K562 (cell line): Measurements from ENCODE around the gene PIGT. TPM values are rescaled to one million over a fixed set of nuclear protein-coding genes. Genes with fewer than 3 reads are reported as not detected.

ENCODE experiments used
- ATAC-seq: fragments of 200-7000 bp; cut with Tn5 transposase; 3 replicates; pipeline ENCODE4 v1.9.1; 2020; ENCODE audit warnings: moderate library complexity
- BruUV-seq: library from RNA; stranded (reverse); fragments of 400-500 nt; replicated peaks from 2 replicates; lab custom pipeline; 2021; lab: Mats Ljungman, UMichigan
- CTCF ChIA-PET: fragments of 300-600 bp; formaldehyde crosslinking; extraction: SDS; loops from one replicate; lab custom pipeline; 2021; ENCODE audit warnings: low intra/inter-chr PET ratio; lab: Yijun Ruan, JAX
- POLR2A ChIA-PET: fragments of 300-600, 350-650 bp; sonication (Branson Sonifier 250); formaldehyde crosslinking; extraction: SDS; loops from one replicate; lab custom pipeline; 2021; ENCODE audit warnings: antibody characterized with exemption, inconsistent platforms; lab: Yijun Ruan, JAX
- DNase-seq, 4 experiments: peaks; one replicate each; pipeline versions ENCODE4 v3.0.0 to v3.0.0-alpha.2; 2011 to 2018; ENCODE audit warnings: low spot score in 3 of 4, mixed read lengths in 3 of 4; ENCODE audit errors: extremely low read depth in 1 of 4
- FAIRE-seq: peaks from 2 replicates; lab custom pipeline; 2011; peaks lifted over from hg19 to GRCh38; lab: Jason Lieb, UNC
- H2AFZ ChIP-seq: 2 replicates; pipeline ENCODE4 v1.6.0; 2011; ENCODE audit warnings: low read depth, low read length, control low read depth, inconsistent platforms
- H3K27ac ChIP-seq: fragments of 200-600 bp; 3 replicates; pipeline ENCODE4 v1.8.0; 2011; ENCODE audit warnings: low read depth, mild to moderate bottlenecking, control low read depth, inconsistent platforms, low read length, moderate library complexity, mixed read lengths; ENCODE audit errors: extremely low read depth
- H3K27me3 ChIP-seq, 2 experiments: fragments of 300-600 bp in 1 of 2; 2 replicates in 1 of 2; 3 replicates in 1 of 2; pipeline versions ENCODE4 v1.6.0 to v1.8.0; 2011; ENCODE audit warnings: inconsistent platforms in 2 of 2, low read length in 2 of 2, mild to moderate bottlenecking in 1 of 2, mixed read lengths in 1 of 2, moderate library complexity in 1 of 2; ENCODE audit not compliant: control insufficient read depth in 2 of 2, insufficient read depth in 2 of 2
- H3K36me3 ChIP-seq: fragments of 300-600 bp; 3 replicates; pipeline ENCODE4 v1.8.0; 2011; ENCODE audit warnings: mild to moderate bottlenecking, low read length, inconsistent platforms; ENCODE audit not compliant: control insufficient read depth, insufficient read depth
- H3K4me1 ChIP-seq, 2 experiments: fragments of 200-600 bp in 1 of 2; replicated peaks in 1 of 2; 2 replicates in 1 of 2; 3 replicates in 1 of 2; pipeline versions ENCODE4 v1.5.1 to v1.8.0; 2011; ENCODE audit warnings: inconsistent platforms in 2 of 2, low read length in 2 of 2, mild to moderate bottlenecking in 1 of 2, mixed read lengths in 1 of 2, moderate library complexity in 1 of 2; ENCODE audit not compliant: control insufficient read depth in 2 of 2, insufficient read depth in 2 of 2
- H3K4me2 ChIP-seq: 2 replicates; pipeline ENCODE4 v1.6.1; 2011; ENCODE audit warnings: low read length, control low read depth, inconsistent platforms, mixed read lengths; ENCODE audit not compliant: insufficient read depth
- H3K4me3 ChIP-seq: fragments of 200-600 bp; sonication (generic), shearing (Covaris generic); 2 replicates; pipeline ENCODE4 v1.5.1; 2016; ENCODE audit warnings: control low read depth, inconsistent platforms
- H3K79me2 ChIP-seq: fragments of 200-600 bp; 3 replicates; pipeline ENCODE4 v1.8.0; 2011; ENCODE audit warnings: low read length, inconsistent platforms; ENCODE audit not compliant: control insufficient read depth, insufficient read depth
- H3K9ac ChIP-seq, 2 experiments: 2 replicates each; pipeline versions ENCODE4 v1.6.0 to v1.6.1; 2011; ENCODE audit warnings: low read depth in 2 of 2, low read length in 2 of 2, control low read depth in 1 of 2, inconsistent platforms in 1 of 2, mild to moderate bottlenecking in 1 of 2, mixed read lengths in 1 of 2; ENCODE audit not compliant: insufficient read depth in 1 of 2
- H3K9me1 ChIP-seq: one replicate; pipeline ENCODE4 v1.6.0; 2011; ENCODE audit warnings: inconsistent platforms, mild to moderate bottlenecking, low read length, moderate library complexity; ENCODE audit not compliant: control insufficient read depth, insufficient read depth
- H3K9me3 ChIP-seq: replicated peaks from 2 replicates; pipeline ENCODE4 v1.5.1; 2011; ENCODE audit warnings: low read depth, low read length, inconsistent platforms; ENCODE audit not compliant: control insufficient read depth, insufficient read depth
- H4K20me1 ChIP-seq: replicated peaks from 2 replicates; pipeline ENCODE4 v1.6.1; 2011; ENCODE audit warnings: low read length, inconsistent platforms, mixed read lengths; ENCODE audit not compliant: control insufficient read depth, insufficient read depth
- CBFA2T2 ChIP-seq: fragments of 450-650 bp; conservative IDR thresholded peaks from 2 replicates; pipeline ENCODE4 v1.6.1; 2017; ENCODE audit warnings: mild to moderate bottlenecking
- HDAC3 ChIP-seq: fragments of 450-650 bp; IDR thresholded peaks from 2 replicates; pipeline ENCODE4 v1.6.1; 2018; ENCODE audit warnings: borderline replicate concordance, mild to moderate bottlenecking, moderate library complexity; ENCODE audit not compliant: partially characterized antibody
- SREBF2 ChIP-seq: sonication (generic); formaldehyde crosslinking; IDR thresholded peaks from 2 replicates; pipeline ENCODE4 v1.4.0; 2020; ENCODE audit warnings: mild to moderate bottlenecking, missing genetic modification reagents
- ZNF785 ChIP-seq: fragments of 250-450 bp; sonication (Bioruptor Pico); IDR thresholded peaks from 2 replicates; pipeline ENCODE4 v1.4.0; 2020; ENCODE audit warnings: mild to moderate bottlenecking
- ZSCAN32 ChIP-seq: fragments of 450-650 bp; formaldehyde crosslinking; IDR thresholded peaks from 2 replicates; pipeline ENCODE4 v1.4.0; 2020; ENCODE audit warnings: mild to moderate bottlenecking, moderate library complexity
- WGBS: fragments of 100-300 bp; shearing (Covaris generic); methylation state at CpG from one replicate; pipeline ENCODE4 v1.1.6; 2016; ENCODE audit warnings: low coverage, mixed read lengths; ENCODE audit not compliant: insufficient coverage; ENCODE audit errors: missing lambda C conversion rate; 5-methylcytosine and 5-hydroxymethylcytosine counted together
- in situ Hi-C: fragments of 300-500 bp; cut with MboI; formaldehyde crosslinking; loops from 4 replicates; pipeline ENCODE4 v1.15.0; 2018; ENCODE audit warnings: inconsistent platforms, mixed read lengths
- intact Hi-C: fragments of 100-400 bp; cut with micrococcal nuclease; formaldehyde crosslinking; loops from 2 replicates; pipeline ENCODE4 v1.14.2; 2022
- polyA plus RNA-seq, 8 experiments: library from polyadenylated mRNA; depleted of rRNA in 4 of 8; stranded (reverse) in 5 of 8; unstranded in 3 of 8; fragments of >200 nt; fragmentation: Nextera tagmentation in 2 of 8; fragmentation: Illumina TruSeq in 1 of 8; extraction: Ambion mirVana in 2 of 8; extraction: Trizol in 1 of 8; gene quantifications; 2 replicates each; pipeline versions ENCODE4 v1.2.1 to v1.2.3, GENCODE V29; 2011 to 2014; ENCODE audit warnings: inconsistent platforms in 1 of 8, missing spikeins in 1 of 8
- total RNA-seq, 7 experiments: library from RNA; depleted of rRNA in 6 of 7; stranded (reverse); fragments of >200 nt in 6 of 7; fragmentation: Illumina TruSeq in 2 of 7; extraction: Trizol in 2 of 7; gene quantifications; 2 replicates each; pipeline versions ENCODE4 v1.2.1 to v1.2.3, GENCODE V29; 2011 to 2021; ENCODE audit warnings: low replicate concordance in 1 of 7
- TF ChIP-seq, protein P1 (sequence below), 3 experiments: fragments of 200-800 bp in 1 of 3; fragments of 250-450 bp in 1 of 3; fragments of 450-650 bp in 1 of 3; sonication (Bioruptor Pico) in 1 of 3; sonication (Bioruptor generic) in 1 of 3; formaldehyde crosslinking in 1 of 3; IDR thresholded peaks; 2 replicates each; pipeline versions ENCODE4 v1.6.1 to v1.8.0; 2016 to 2022; ENCODE audit warnings: mild to moderate bottlenecking in 2 of 3, missing genetic modification characterization in 2 of 3, missing compliant biosample characterization in 1 of 3, moderate library complexity in 1 of 3

The PIGT gene
- total and polyA plus RNA-seq, 9 of the 15 experiments (the other 6 are each of a cell fraction or from before 2014, with no cell fraction given): 14.6 to 108 (median 46.9) TPM

DNA sequence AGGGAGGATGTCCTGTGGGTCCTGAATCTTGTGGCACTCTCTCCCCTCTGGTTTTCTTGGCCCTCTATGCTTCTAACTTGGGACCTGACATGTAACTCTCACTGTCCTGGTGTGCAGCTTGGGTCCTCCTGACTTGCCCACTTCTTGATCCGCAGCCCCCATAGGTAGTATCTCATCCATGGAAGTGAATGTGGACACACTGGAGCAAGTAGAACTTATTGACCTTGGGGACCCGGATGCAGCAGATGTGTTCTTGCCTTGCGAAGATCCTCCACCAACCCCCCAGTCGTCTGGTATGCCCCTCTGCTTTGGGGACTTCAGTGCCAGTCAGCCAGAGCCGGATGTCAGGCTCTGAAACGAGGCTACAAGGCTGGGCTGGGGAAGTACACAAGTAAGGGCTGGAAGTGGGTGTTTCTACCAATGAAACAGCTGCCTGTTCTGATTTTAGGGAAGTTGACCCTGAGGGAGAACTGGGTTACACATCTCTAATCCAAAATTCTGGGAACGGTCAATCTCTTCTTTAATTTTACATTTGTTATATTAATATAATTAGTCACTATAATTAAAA is 7.2 kb upstream of the PIGT start:
- CTCF ChIA-PET: no interaction called here
- no peaks in the 10 kb centered on the region for H3K9me3 ChIP-seq
- no peak overlapping the region for H3K9ac ChIP-seq
- no peak overlapping the region for H2AFZ ChIP-seq
- H3K36me3 ChIP-seq: peaks cover 19% of the 10 kb centered on the region
- peaks cover 23 to 25% of the 10 kb centered on the region in 2 experiments; a peak in 4 of 5 replicates for H3K4me1 ChIP-seq
- no peaks in the 10 kb centered on the region; a peak in 1 of 5 replicates for H3K27me3 ChIP-seq
- POLR2A ChIA-PET: interaction anchor here (1.1 to 1.7 kb wide), 2 partner anchors 10 to 19 kb away, joined by 3 to 4 read pairs; no protein-coding TSS in a partner anchor
- no peak for FAIRE-seq
- WGBS: 87% methylated on average over 7 of the region's 7 CpGs
- no peaks in the 10 kb centered on the region for H4K20me1 ChIP-seq
- H3K79me2 ChIP-seq: peaks cover 17% of the 10 kb centered on the region; the same call in 2 of the 3 replicates
- no peak overlapping the region for H3K4me2 ChIP-seq
- ATAC-seq: no peak
- TF ChIP-seq SREBF2 (CRISPR knock-in tag) (no peak), HDAC3 (no peak), ZNF785 (CRISPR knock-in tag) (no peak), CBFA2T2 (no peak), ZSCAN32 (CRISPR knock-in tag) (no peak)
- TF ChIP-seq, protein P1, sequence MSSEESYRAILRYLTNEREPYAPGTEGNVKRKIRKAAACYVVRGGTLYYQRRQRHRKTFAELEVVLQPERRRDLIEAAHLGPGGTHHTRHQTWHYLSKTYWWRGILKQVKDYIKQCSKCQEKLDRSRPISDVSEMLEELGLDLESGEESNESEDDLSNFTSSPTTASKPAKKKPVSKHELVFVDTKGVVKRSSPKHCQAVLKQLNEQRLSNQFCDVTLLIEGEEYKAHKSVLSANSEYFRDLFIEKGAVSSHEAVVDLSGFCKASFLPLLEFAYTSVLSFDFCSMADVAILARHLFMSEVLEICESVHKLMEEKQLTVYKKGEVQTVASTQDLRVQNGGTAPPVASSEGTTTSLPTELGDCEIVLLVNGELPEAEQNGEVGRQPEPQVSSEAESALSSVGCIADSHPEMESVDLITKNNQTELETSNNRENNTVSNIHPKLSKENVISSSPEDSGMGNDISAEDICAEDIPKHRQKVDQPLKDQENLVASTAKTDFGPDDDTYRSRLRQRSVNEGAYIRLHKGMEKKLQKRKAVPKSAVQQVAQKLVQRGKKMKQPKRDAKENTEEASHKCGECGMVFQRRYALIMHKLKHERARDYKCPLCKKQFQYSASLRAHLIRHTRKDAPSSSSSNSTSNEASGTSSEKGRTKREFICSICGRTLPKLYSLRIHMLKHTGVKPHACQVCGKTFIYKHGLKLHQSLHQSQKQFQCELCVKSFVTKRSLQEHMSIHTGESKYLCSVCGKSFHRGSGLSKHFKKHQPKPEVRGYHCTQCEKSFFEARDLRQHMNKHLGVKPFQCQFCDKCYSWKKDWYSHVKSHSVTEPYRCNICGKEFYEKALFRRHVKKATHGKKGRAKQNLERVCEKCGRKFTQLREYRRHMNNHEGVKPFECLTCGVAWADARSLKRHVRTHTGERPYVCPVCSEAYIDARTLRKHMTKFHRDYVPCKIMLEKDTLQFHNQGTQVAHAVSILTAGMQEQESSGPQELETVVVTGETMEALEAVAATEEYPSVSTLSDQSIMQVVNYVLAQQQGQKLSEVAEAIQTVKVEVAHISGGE (CRISPR knock-in tag; IDR thresholded peaks at IDR 0.05): no peak
- intact Hi-C loops: no loop called here
- no peak for DNase-seq
- no peak overlapping the region for H3K27ac ChIP-seq
- in situ Hi-C loops: no loop called here
- no peak overlapping the region for H3K4me3 ChIP-seq
- no TSS peak for BruUV-seq
- no peaks in the 10 kb centered on the region for H3K9me1 ChIP-seq
